ENCODE measurements around the gene CROCC2.

DNA sequence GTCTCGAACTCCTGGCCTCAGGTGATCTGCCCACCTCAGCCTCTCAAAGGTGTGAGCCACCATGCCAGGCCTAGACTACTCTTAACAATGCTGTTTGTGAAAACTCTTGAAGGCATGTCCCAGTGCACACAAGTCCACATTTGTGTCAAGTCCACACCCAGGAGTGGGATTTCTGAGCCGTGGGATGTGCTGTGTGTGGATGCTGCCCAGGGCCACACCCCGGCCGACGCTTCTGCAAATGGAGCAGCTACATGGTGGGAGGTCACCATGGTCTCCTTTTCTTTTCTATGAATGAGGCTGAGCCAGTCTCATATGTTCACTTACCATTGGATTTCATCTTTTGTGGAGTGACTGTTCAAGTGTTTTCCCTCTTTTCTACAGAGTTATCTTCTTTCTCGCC lies 108.1 kb downstream of the CROCC2 start:
- TF ChIP-seq, protein P1, sequence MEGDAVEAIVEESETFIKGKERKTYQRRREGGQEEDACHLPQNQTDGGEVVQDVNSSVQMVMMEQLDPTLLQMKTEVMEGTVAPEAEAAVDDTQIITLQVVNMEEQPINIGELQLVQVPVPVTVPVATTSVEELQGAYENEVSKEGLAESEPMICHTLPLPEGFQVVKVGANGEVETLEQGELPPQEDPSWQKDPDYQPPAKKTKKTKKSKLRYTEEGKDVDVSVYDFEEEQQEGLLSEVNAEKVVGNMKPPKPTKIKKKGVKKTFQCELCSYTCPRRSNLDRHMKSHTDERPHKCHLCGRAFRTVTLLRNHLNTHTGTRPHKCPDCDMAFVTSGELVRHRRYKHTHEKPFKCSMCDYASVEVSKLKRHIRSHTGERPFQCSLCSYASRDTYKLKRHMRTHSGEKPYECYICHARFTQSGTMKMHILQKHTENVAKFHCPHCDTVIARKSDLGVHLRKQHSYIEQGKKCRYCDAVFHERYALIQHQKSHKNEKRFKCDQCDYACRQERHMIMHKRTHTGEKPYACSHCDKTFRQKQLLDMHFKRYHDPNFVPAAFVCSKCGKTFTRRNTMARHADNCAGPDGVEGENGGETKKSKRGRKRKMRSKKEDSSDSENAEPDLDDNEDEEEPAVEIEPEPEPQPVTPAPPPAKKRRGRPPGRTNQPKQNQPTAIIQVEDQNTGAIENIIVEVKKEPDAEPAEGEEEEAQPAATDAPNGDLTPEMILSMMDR (IDR thresholded peaks at IDR 0.05; ENCODE audit: insufficient read depth, low read length), result no peak
- TF ChIP-seq GABPA (IDR thresholded peaks at IDR 0.05; ENCODE audit: low read depth), result no peak
- TF ChIP-seq, protein P2, sequence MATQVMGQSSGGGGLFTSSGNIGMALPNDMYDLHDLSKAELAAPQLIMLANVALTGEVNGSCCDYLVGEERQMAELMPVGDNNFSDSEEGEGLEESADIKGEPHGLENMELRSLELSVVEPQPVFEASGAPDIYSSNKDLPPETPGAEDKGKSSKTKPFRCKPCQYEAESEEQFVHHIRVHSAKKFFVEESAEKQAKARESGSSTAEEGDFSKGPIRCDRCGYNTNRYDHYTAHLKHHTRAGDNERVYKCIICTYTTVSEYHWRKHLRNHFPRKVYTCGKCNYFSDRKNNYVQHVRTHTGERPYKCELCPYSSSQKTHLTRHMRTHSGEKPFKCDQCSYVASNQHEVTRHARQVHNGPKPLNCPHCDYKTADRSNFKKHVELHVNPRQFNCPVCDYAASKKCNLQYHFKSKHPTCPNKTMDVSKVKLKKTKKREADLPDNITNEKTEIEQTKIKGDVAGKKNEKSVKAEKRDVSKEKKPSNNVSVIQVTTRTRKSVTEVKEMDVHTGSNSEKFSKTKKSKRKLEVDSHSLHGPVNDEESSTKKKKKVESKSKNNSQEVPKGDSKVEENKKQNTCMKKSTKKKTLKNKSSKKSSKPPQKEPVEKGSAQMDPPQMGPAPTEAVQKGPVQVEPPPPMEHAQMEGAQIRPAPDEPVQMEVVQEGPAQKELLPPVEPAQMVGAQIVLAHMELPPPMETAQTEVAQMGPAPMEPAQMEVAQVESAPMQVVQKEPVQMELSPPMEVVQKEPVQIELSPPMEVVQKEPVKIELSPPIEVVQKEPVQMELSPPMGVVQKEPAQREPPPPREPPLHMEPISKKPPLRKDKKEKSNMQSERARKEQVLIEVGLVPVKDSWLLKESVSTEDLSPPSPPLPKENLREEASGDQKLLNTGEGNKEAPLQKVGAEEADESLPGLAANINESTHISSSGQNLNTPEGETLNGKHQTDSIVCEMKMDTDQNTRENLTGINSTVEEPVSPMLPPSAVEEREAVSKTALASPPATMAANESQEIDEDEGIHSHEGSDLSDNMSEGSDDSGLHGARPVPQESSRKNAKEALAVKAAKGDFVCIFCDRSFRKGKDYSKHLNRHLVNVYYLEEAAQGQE (IDR thresholded peaks at IDR 0.05; ENCODE audit: insufficient replicate concordance, low read depth), result no peak
- TF ChIP-seq POLR2AphosphoS5 (IDR thresholded peaks at IDR 0.05; ENCODE audit: low read depth), result no peak
- no peak for TF ChIP-seq SPI1 (IDR thresholded peaks at IDR 0.05; ENCODE audit: borderline replicate concordance, low read depth)

Measured in HL-60 (cell line).